ENCODE results near the gene ANKMY1. TPM values are rescaled to one million over a fixed set of nuclear protein-coding genes. Genes with fewer than 3 reads are reported as not detected.

Gene ANKMY1
- total RNA-seq, 1 experiment from 2014 or later, result 28.3 TPM

DNA sequence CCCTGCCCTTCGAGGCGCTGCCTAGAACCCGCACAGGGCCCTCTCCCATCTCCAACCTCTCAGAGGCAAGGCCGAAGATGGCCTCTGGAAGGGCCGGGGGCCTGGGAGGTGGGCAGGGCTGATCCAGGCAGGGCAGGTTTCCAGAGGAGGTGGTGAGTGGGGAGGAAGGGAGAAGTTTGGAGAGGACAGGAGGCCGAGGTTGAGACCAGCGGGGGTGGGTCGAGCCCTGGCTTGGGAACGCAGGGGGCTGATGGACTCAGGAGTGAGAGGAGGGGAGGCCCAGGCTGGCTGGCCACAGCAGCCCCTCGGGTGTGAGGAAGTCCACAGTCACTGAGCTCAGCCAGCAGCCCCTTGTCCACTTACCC lies 39.2 kb upstream of the ANKMY1 start:
- H2AFZ ChIP-seq (ENCODE audit: low read depth, low read length, poor library complexity, severe bottlenecking), result no peak overlapping the region
- CTCF ChIA-PET, result no interaction called here
- H3K4me1 ChIP-seq (ENCODE audit: control insufficient read depth in 1 of 2, insufficient read depth in 2 of 2, low read length in 2 of 2), result no peaks in the 10 kb centered on the region
- TF ChIP-seq REST (IDR thresholded peaks at IDR 0.05; ENCODE audit: low read depth) (no peak), RAD21 (IDR thresholded peaks at IDR 0.05; ENCODE audit: low read depth) (no peak), ZNF274 (IDR thresholded peaks at IDR 0.05; ENCODE audit: low read depth, low read length) (no peak), EZH2phosphoT487 (IDR thresholded peaks at IDR 0.05; ENCODE audit: borderline replicate concordance) (no peak)
- no peak for DNase-seq (ENCODE audit: low read depth, low spot score)
- no peaks in the 10 kb centered on the region for H3K9me3 ChIP-seq (ENCODE audit: control insufficient read depth in 1 of 2, insufficient read depth in 1 of 2, low read depth in 1 of 2, low read length in 2 of 2)
- no TSS peak for BruUV-seq (replicated peaks)
- H3K27ac ChIP-seq (ENCODE audit: low read depth, low read length), result no peak overlapping the region
- intact Hi-C loops (cut with micrococcal nuclease), result no loop called here
- POLR2A ChIA-PET, result no interaction called here
- H3K27me3 ChIP-seq (ENCODE audit: insufficient read depth, low read length), result no peaks in the 10 kb centered on the region
- no peak overlapping the region for H3K9ac ChIP-seq (ENCODE audit: low read length)
- H3K4me3 ChIP-seq (replicated peaks in 1 of 2; ENCODE audit: low read depth in 1 of 2, low read length in 2 of 2), result no peak overlapping the region
- no peak for ATAC-seq
- H3K36me3 ChIP-seq (ENCODE audit: control insufficient read depth in 1 of 2, insufficient read depth in 2 of 2, low read length in 2 of 2), result no peaks in the 10 kb centered on the region; a peak in 2 of 4 replicates
- no peaks in the 10 kb centered on the region for H3K9me2 ChIP-seq (ENCODE audit: insufficient read depth)
- no peaks in the 10 kb centered on the region for H3K79me2 ChIP-seq (ENCODE audit: insufficient read depth, low read length)
- no peak overlapping the region for H3K4me2 ChIP-seq (ENCODE audit: low read length)
- RAD21 ChIA-PET (ENCODE audit: low non-redundant PET in 1 of 2, low total read pairs in 2 of 2, uncharacterized antibody in 2 of 2, unreplicated experiment in 2 of 2), result no interaction called here
- H4K20me1 ChIP-seq (ENCODE audit: insufficient read depth), result no peaks in the 10 kb centered on the region

GRCh38 chr2:240596491-240596931 lies 38.7 kb upstream of the ANKMY1 start:
- CTCF ChIA-PET, result no interaction called here
- no peaks in the 10 kb centered on the region for H3K9me3 ChIP-seq (ENCODE audit: control insufficient read depth in 1 of 2, insufficient read depth in 1 of 2, low read depth in 1 of 2, low read length in 2 of 2)
- H3K27ac ChIP-seq (ENCODE audit: low read depth, low read length), result no peak overlapping the region
- BruUV-seq (replicated peaks), result no TSS peak
- RAD21 ChIA-PET (ENCODE audit: low non-redundant PET in 1 of 2, low total read pairs in 2 of 2, uncharacterized antibody in 2 of 2, unreplicated experiment in 2 of 2), result no interaction called here
- no peaks in the 10 kb centered on the region; a peak in 2 of 4 replicates for H3K36me3 ChIP-seq (ENCODE audit: control insufficient read depth in 1 of 2, insufficient read depth in 2 of 2, low read length in 2 of 2)
- DNase-seq (ENCODE audit: low read depth, low spot score) (no peak), ATAC-seq (no peak)
- H3K27me3 ChIP-seq (ENCODE audit: insufficient read depth, low read length), result no peaks in the 10 kb centered on the region
- TF ChIP-seq CEBPB (IDR thresholded peaks at IDR 0.05; ENCODE audit: low read depth), result no peak
- H3K4me1 ChIP-seq (ENCODE audit: control insufficient read depth in 1 of 2, insufficient read depth in 2 of 2, low read length in 2 of 2), result no peaks in the 10 kb centered on the region
- H3K79me2 ChIP-seq (ENCODE audit: insufficient read depth, low read length), result no peaks in the 10 kb centered on the region
- no peaks in the 10 kb centered on the region for H3K9me2 ChIP-seq (ENCODE audit: insufficient read depth)
- H3K4me3 ChIP-seq (replicated peaks in 1 of 2; ENCODE audit: low read depth in 1 of 2, low read length in 2 of 2), result no peak overlapping the region
- no peak overlapping the region for H3K9ac ChIP-seq (ENCODE audit: low read length)
- intact Hi-C loops (cut with micrococcal nuclease), result no loop called here
- H4K20me1 ChIP-seq (ENCODE audit: insufficient read depth), result no peaks in the 10 kb centered on the region
- H3K4me2 ChIP-seq (ENCODE audit: low read length), result no peak overlapping the region
- POLR2A ChIA-PET, result no interaction called here
- H2AFZ ChIP-seq (ENCODE audit: low read depth, low read length, poor library complexity, severe bottlenecking), result no peak overlapping the region

Data from HCT116 (cell line).